GM20000 (cell line): Measurements from ENCODE around the gene PRKN.

ENCODE experiments used
- DNase-seq: peaks from one replicate; pipeline ENCODE4 v3.0.0; 2012; ENCODE audit warnings: low spot score
- TF ChIP-seq, protein P1 (sequence below): IDR thresholded peaks from 2 replicates; pipeline ENCODE4 v1.5.1; 2012; ENCODE audit warnings: mild to moderate bottlenecking, control low read depth; ENCODE audit errors: extremely low read depth, missing control alignments

PRKN gene

DNA sequence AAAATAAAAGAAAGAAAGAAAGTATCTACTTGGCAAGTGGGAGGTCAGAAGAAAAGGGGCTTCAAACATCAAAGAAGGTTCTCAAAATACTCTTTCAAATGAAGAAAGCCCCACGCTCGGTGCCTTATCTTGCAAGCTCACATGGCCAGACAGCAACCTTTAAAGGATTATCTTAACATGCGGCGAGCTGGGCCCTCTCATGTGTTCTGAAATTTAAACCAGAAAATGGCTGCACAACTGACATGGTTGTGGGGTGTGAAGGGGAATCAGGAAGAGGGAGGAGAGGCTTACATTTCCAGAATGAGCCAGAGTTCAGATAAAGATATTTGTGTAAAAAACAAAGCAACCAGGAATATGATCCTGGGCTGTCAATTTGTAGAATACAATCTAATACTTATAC lies 363.1 kb downstream of the PRKN start:
- TF ChIP-seq, protein P1, sequence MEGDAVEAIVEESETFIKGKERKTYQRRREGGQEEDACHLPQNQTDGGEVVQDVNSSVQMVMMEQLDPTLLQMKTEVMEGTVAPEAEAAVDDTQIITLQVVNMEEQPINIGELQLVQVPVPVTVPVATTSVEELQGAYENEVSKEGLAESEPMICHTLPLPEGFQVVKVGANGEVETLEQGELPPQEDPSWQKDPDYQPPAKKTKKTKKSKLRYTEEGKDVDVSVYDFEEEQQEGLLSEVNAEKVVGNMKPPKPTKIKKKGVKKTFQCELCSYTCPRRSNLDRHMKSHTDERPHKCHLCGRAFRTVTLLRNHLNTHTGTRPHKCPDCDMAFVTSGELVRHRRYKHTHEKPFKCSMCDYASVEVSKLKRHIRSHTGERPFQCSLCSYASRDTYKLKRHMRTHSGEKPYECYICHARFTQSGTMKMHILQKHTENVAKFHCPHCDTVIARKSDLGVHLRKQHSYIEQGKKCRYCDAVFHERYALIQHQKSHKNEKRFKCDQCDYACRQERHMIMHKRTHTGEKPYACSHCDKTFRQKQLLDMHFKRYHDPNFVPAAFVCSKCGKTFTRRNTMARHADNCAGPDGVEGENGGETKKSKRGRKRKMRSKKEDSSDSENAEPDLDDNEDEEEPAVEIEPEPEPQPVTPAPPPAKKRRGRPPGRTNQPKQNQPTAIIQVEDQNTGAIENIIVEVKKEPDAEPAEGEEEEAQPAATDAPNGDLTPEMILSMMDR = no peak
- no peak for DNase-seq

DNA sequence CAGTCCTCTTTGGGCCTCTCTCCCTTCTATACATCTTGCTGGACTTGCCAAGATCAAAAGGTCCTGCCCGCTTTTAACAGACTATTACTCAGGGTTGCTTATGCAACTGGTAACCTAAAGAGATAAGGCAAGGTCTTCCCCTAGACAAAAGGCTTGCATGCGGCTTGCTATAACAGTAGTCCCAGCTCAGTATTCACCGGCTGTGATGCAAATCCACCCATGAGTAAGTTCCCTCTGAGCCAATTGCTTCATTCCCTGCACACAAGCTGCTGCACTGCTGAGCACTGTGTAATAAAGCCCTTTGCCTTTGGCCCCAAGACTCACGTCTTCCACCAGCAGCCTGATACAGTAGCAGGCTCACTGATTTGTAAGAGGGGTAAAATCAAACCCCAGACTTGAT lies 363.8 kb downstream of the PRKN start:
- TF ChIP-seq, protein P1 = no peak
- DNase-seq = no peak

DNA sequence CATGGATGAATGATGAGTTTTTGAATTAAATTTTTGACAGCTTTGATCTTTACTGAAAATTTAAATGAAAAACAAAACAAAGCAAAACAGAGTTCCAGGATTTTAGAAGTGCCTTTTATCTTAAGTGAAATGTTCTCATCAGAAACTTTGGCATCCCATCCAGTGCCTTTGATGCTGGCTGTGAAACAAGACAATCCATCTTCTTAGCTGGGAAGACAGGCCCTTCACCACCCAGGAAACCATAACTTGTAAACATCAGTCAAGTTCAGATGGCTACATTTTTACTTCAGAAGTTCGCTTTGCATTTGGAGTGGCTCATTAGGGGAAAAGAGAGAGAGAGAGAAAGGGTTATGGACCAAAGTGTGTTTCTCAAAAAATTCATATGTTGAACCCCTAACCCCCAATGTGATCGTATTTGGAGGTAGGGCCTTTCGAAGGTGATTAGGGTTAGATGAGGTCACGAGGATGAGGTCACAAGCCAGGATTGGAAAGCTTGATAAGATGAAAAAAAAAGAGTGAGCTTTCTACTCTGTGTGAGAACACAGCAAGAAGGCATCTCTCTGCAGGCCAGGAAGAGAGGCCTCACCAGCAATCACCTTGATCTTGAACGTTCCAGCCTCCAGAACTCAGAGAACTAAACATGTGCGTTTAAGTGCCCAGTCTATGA lies 366.5 kb downstream of the PRKN start:
- no peak for DNase-seq
- TF ChIP-seq, protein P1 = no peak

DNA sequence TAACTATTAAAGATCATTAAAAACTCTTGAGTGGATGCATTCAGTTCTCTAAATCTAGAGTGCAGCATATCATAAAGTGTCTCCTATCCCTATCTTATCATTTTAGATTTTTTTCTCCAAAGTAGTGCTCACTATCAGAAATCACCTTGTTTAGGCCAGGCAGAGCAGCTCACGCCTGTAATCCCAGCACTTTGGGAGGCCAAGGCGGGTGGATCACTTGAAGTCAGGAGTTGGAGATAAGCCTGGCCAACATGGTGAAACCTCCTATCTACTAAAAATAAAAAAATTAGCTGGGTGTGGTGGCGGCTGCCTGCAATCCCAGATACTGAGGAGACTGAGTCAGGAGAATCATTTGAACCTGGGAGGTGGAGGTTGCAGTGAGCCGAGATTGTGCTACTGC lies 368.9 kb downstream of the PRKN start:
- no peak for DNase-seq
- TF ChIP-seq, protein P1 = no peak

DNA sequence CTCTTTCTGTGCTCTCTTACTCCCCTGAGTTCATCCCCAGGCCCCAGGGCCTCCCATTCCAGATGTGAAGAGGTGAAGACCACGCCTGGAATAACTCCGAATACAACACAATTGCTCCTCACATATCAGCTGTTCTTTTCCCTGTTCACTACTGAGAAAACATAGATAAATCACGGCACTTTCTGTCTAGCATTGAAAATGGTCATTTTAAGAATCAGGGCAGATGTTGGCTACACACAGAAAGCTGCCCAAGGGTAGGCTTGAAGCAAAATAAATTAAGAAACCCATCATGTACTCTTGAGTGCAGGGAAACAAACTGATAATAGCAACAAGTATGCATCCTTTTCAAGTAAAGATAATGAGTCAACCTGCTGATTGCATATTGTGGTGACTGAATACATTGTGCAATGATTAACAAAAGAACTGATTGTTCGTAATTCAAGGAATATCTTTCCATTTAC lies 382.5 kb downstream of the PRKN start:
- no peak for DNase-seq
- TF ChIP-seq, protein P1 = no peak

DNA sequence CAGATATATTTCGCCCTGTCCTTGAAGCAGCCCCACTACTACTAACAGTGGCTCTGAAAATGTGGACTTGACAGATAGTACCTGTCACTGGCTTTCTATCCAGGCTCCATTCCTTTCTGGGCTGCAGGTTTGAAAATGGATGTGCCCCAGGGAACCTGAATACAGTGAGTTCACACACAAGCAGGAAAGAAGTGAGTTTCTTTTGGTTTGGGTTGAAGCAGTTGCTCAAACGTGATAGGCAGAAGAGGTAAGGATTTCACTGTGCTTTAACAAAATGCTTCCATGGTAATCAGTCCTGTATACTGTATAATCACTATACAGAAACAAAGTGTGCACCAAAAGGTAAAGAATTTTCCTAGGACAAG lies 382.9 kb downstream of the PRKN start:
- TF ChIP-seq, protein P1 = no peak
- DNase-seq = no peak

DNA sequence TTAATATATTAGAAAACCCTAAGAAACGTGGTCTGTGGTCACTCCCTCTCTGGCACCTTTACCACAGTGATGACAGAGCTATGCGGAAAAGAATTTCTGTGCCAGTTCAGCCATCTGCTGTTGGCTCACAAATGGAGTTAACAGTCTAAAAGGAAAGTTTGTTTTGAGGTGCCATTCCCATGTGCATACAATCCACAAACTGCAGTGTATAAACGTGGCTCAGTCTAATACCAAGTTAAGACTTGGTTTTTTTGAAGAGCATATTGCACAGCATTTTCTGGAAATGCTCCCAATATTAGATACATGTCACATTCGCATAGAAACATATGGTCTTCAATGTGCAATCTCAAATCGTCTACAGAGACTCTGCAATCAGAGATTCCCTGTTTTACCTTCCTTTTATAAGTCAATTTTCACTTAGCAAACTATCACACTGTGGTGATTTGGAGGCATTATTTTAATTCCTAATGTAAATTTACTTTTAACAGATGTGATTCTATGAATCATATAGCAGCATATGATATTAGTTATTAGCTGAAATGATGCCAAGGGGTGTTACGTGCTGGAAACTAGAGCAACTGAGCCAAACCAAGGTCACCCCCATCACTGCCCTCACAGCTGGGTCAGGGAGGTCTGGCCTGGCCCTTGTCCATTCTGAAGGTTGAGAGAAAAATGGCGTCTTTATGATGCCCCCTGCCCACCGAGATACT lies 383.5 kb downstream of the PRKN start:
- no peak for DNase-seq
- TF ChIP-seq, protein P1 = no peak
